Ishikawa (cell line): Measurements from ENCODE around the gene ELMO1.

ENCODE experiments used
- CEBPB ChIP-seq: IDR thresholded peaks from 2 replicates; pipeline ENCODE4 v1.6.1; 2012
- CREB1 ChIP-seq: IDR thresholded peaks from 2 replicates; pipeline ENCODE4 v1.6.1; 2012; ENCODE audit warnings: low read depth
- EGR1 ChIP-seq: IDR thresholded peaks from 2 replicates; pipeline ENCODE4 v1.6.1; 2012
- EP300 ChIP-seq: IDR thresholded peaks from 2 replicates; pipeline ENCODE4 v1.6.1; 2012; ENCODE audit warnings: borderline replicate concordance
- FOXM1 ChIP-seq: IDR thresholded peaks from 2 replicates; pipeline ENCODE4 v1.6.1; 2012; ENCODE audit warnings: low read depth, borderline replicate concordance
- NFIC ChIP-seq: IDR thresholded peaks from 2 replicates; pipeline ENCODE4 v1.6.1; 2012
- RAD21 ChIP-seq: IDR thresholded peaks from 2 replicates; pipeline ENCODE4 v1.6.1; 2012; ENCODE audit warnings: low read depth
- TAF1 ChIP-seq: IDR thresholded peaks from 2 replicates; pipeline ENCODE4 v1.6.1; 2012; ENCODE audit warnings: low read depth, mild to moderate bottlenecking
- TCF12 ChIP-seq: IDR thresholded peaks from 2 replicates; pipeline ENCODE4 v1.6.1; 2012; ENCODE audit warnings: low read depth
- TEAD4 ChIP-seq: IDR thresholded peaks from 2 replicates; pipeline ENCODE4 v1.6.1; 2012
- YY1 ChIP-seq: IDR thresholded peaks from 2 replicates; pipeline ENCODE4 v1.6.1; 2012; ENCODE audit warnings: low read depth
- ZBTB7A ChIP-seq: IDR thresholded peaks from 2 replicates; pipeline ENCODE4 v1.6.1; 2012; ENCODE audit warnings: low read depth
- TF ChIP-seq, protein P1 (sequence below): IDR thresholded peaks from 2 replicates; pipeline ENCODE4 v1.6.1; 2012; ENCODE audit warnings: low read depth, mild to moderate bottlenecking
- TF ChIP-seq, protein P2 (sequence below): IDR thresholded peaks from 2 replicates; pipeline ENCODE4 v1.6.1; 2012
- TF ChIP-seq, protein P3 (sequence below): IDR thresholded peaks from 2 replicates; pipeline ENCODE4 v1.6.1; 2012

ELMO1 gene

DNA sequence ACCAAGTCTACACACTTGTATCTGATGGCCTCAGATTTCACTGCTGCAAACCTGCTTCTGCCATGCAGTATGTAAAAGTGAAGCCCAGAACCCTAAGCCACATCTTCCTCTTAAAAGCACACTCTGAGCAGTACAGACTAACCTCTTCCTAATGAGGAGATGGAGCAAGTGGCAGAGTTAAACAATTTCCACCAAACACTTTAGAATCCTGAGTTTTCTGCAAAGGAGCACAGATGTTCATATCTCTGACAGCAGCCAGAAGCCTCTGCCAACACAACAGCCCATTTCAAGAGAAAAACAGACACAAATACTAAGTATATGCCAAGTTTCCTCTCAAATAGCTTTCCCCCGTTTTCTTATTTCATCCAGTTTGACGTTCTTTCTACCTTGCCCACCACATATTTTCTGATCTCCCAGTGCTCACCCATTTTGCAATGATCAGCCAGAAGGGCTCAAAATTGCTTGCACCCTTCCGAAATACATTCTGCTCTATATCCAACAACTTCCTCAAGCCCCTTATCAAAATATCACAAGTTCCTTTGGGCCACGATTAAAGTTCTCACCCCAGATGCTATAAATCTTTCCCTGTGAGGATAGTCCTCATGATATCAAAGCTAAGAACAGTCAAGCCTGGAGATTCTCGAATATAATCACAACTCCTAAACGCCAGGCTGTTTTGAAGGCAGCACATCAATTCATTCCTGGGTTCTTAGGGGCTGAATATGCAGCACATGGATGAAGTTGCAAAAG, 27.5 kb downstream of the ELMO1 start:
- TF ChIP-seq RAD21 (no peak), TAF1 (no peak), EGR1 (no peak), CEBPB (no peak), EP300 (no peak), CREB1 (no peak), YY1 (no peak), TEAD4 (no peak)
- TF ChIP-seq, protein P1, sequence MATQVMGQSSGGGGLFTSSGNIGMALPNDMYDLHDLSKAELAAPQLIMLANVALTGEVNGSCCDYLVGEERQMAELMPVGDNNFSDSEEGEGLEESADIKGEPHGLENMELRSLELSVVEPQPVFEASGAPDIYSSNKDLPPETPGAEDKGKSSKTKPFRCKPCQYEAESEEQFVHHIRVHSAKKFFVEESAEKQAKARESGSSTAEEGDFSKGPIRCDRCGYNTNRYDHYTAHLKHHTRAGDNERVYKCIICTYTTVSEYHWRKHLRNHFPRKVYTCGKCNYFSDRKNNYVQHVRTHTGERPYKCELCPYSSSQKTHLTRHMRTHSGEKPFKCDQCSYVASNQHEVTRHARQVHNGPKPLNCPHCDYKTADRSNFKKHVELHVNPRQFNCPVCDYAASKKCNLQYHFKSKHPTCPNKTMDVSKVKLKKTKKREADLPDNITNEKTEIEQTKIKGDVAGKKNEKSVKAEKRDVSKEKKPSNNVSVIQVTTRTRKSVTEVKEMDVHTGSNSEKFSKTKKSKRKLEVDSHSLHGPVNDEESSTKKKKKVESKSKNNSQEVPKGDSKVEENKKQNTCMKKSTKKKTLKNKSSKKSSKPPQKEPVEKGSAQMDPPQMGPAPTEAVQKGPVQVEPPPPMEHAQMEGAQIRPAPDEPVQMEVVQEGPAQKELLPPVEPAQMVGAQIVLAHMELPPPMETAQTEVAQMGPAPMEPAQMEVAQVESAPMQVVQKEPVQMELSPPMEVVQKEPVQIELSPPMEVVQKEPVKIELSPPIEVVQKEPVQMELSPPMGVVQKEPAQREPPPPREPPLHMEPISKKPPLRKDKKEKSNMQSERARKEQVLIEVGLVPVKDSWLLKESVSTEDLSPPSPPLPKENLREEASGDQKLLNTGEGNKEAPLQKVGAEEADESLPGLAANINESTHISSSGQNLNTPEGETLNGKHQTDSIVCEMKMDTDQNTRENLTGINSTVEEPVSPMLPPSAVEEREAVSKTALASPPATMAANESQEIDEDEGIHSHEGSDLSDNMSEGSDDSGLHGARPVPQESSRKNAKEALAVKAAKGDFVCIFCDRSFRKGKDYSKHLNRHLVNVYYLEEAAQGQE, result no peak
- TF ChIP-seq, protein P2, sequence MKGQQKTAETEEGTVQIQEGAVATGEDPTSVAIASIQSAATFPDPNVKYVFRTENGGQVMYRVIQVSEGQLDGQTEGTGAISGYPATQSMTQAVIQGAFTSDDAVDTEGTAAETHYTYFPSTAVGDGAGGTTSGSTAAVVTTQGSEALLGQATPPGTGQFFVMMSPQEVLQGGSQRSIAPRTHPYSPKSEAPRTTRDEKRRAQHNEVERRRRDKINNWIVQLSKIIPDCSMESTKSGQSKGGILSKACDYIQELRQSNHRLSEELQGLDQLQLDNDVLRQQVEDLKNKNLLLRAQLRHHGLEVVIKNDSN, result no peak

GRCh38 chr7:37419496-37419895, 29.2 kb downstream of the ELMO1 start:
- TF ChIP-seq CREB1 (no peak), EGR1 (no peak), EP300 (no peak), ZBTB7A (no peak), TCF12 (no peak), CEBPB (no peak)
- TF ChIP-seq, protein P2, result no peak
- TF ChIP-seq, protein P3, sequence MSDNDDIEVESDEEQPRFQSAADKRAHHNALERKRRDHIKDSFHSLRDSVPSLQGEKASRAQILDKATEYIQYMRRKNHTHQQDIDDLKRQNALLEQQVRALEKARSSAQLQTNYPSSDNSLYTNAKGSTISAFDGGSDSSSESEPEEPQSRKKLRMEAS, result no peak
- TF ChIP-seq, protein P1, result no peak

DNA sequence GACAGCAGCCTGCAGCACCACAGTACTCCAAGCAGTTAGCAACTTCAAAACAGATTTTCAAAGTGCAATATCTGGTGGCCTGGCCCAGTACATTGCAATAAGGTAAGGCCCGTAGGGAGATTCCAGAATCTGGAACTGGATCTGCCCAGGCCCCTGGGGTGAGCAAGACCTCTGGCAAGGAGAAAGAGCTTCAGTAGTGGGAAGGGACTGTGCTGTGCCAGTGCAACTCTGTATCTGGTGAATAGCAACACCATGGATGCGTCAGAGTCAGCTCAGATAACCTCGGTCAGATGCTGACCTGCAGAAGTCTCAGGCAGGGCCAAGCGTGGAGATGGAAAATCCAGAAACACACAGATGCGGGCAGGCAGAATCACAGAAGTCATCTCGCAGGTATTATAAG, 30.3 kb downstream of the ELMO1 start:
- TF ChIP-seq, protein P1, result no peak
- TF ChIP-seq, protein P3, result no peak
- TF ChIP-seq YY1, result no peak
- no peak for TF ChIP-seq TEAD4
- no peak for TF ChIP-seq EP300
- TF ChIP-seq FOXM1, result no peak
- TF ChIP-seq CEBPB, result no peak
- TF ChIP-seq TAF1, result no peak

DNA sequence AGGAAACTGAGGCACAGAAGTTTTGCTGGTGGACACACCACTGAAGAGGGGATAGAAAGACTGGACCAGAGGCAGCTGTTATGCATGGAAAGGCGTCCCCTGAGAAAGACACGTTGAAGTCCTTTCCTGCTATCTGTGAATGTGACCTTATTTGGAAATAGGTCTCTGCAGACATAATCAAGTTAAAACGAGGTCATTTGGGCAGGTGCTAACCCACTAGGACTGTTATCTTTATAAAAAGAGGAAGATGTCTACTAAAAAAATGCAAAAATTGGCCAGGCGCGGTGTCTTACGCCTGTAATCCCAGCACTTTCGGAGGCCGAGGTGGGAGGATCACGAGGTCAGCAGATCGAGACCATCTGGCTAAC, 31.6 kb downstream of the ELMO1 start:
- TF ChIP-seq EGR1, result no peak
- no peak for TF ChIP-seq ZBTB7A
- no peak for TF ChIP-seq NFIC
- no peak for TF ChIP-seq RAD21
- no peak for TF ChIP-seq TEAD4
- no peak for TF ChIP-seq FOXM1
- no peak for TF ChIP-seq CREB1
- no peak for TF ChIP-seq TCF12
- no peak for TF ChIP-seq CEBPB
- TF ChIP-seq, protein P1, result no peak
- TF ChIP-seq, protein P3, result no peak
- no peak for TF ChIP-seq TAF1
- TF ChIP-seq, protein P2, result no peak
- TF ChIP-seq EP300, result no peak
- no peak for TF ChIP-seq YY1
